H1 (cell line): ENCODE results near the gene CARM1. TPM values are rescaled to one million over a fixed set of nuclear protein-coding genes. Genes with fewer than 3 reads are reported as not detected.
"Not testable (repeated sequence)": the region's sequence is repeated elsewhere in the genome, so short reads cannot be mapped to it uniquely, and the experiment has no call there.

Experiments used
- CTCF ChIA-PET: fragments of 300-600 bp; sonication (Branson Sonifier 250); formaldehyde crosslinking; loops from one replicate; lab custom pipeline; 2021; ENCODE audit not compliant: partially characterized antibody; lab: Charles Lee
- POLR2A ChIA-PET: fragments of 300-600 bp; sonication (Branson Sonifier 250); formaldehyde crosslinking; loops from one replicate; lab custom pipeline; 2021; ENCODE audit warnings: inconsistent platforms; ENCODE audit not compliant: partially characterized antibody; lab: Charles Lee
- DNase-seq, 2 experiments: peaks; one replicate each; pipeline versions ENCODE4 v3.0.0 to v3.0.0-alpha.2; 2010 to 2022; ENCODE audit warnings: low spot score in 2 of 2, low read depth in 1 of 2, mixed read lengths in 1 of 2
- FAIRE-seq: peaks from 2 replicates; lab custom pipeline; 2011; peaks lifted over from hg19 to GRCh38; lab: Jason Lieb, UNC
- H2AFZ ChIP-seq: 2 replicates; pipeline ENCODE4 v1.8.1; 2012; ENCODE audit warnings: low read length, inconsistent platforms
- H2AK5ac ChIP-seq: 2 replicates; pipeline ENCODE4 v1.6.1; 2013; ENCODE audit warnings: low read depth, low read length
- H2BK120ac ChIP-seq: replicated peaks from 2 replicates; pipeline ENCODE3; 2013; ENCODE audit warnings: low read depth, low read length, inconsistent platforms
- H2BK12ac ChIP-seq: 2 replicates; pipeline ENCODE4 v1.6.1; 2013; ENCODE audit warnings: low read depth, low read length
- H2BK15ac ChIP-seq: 2 replicates; pipeline ENCODE4 v1.6.1; 2013; ENCODE audit warnings: low read length
- H2BK20ac ChIP-seq: 2 replicates; pipeline ENCODE4 v1.6.1; 2013; ENCODE audit warnings: low read length
- H2BK5ac ChIP-seq: 2 replicates; pipeline ENCODE4 v1.6.1; 2013; ENCODE audit warnings: low read depth, low read length
- H3K14ac ChIP-seq: 2 replicates; pipeline ENCODE4 v1.6.1; 2013; ENCODE audit warnings: inconsistent platforms; ENCODE audit not compliant: insufficient read length
- H3K18ac ChIP-seq: 2 replicates; pipeline ENCODE4 v1.6.1; 2013; ENCODE audit warnings: low read length; ENCODE audit errors: extremely low read depth
- H3K23ac ChIP-seq: 2 replicates; pipeline ENCODE4 v1.6.1; 2013; ENCODE audit warnings: inconsistent platforms; ENCODE audit not compliant: insufficient read length
- H3K23me2 ChIP-seq: 2 replicates; pipeline ENCODE4 v1.6.1; 2013; ENCODE audit warnings: low read depth, low read length
- H3K27ac ChIP-seq: 2 replicates; pipeline ENCODE4 v1.6.1; 2011; ENCODE audit warnings: low read depth, low read length, inconsistent platforms
- H3K27me3 ChIP-seq, 4 experiments: replicated peaks in 1 of 4; 1 replicate in 1 of 4; 2 replicates in 3 of 4; pipeline versions ENCODE4 v1.6.1 to v1.8.1; 2011 to 2013; ENCODE audit warnings: low read length in 3 of 4, mild to moderate bottlenecking in 3 of 4, inconsistent platforms in 2 of 4, mixed read lengths in 2 of 4, moderate library complexity in 1 of 4; ENCODE audit not compliant: control insufficient read depth in 3 of 4, insufficient read depth in 3 of 4; ENCODE audit errors: extremely low read depth in 1 of 4
- H3K36me3 ChIP-seq, 4 experiments: 2 replicates each; pipeline versions ENCODE4 v1.6.1 to v1.8.1; 2011 to 2013; ENCODE audit warnings: mild to moderate bottlenecking in 4 of 4, low read length in 3 of 4, moderate library complexity in 2 of 4, control low read depth in 1 of 4, inconsistent platforms in 1 of 4; ENCODE audit not compliant: insufficient read depth in 4 of 4, control insufficient read depth in 2 of 4
- H3K4ac ChIP-seq: replicated peaks from 2 replicates; pipeline ENCODE3; 2013; ENCODE audit warnings: low read length, low read depth, mixed read lengths, inconsistent platforms; ENCODE audit not compliant: insufficient read length
- H3K4me1 ChIP-seq, 4 experiments: replicated peaks in 1 of 4; 1 replicate in 1 of 4; 2 replicates in 3 of 4; pipeline versions ENCODE4 v1.6.1 to v1.8.1; 2011 to 2013; ENCODE audit warnings: low read length in 3 of 4, inconsistent platforms in 2 of 4, mixed read lengths in 1 of 4; ENCODE audit not compliant: insufficient read depth in 4 of 4, control insufficient read depth in 3 of 4
- H3K4me2 ChIP-seq, 2 experiments: 2 replicates each; pipeline versions ENCODE4 v1.6.1 to v1.8.1; 2011 to 2013; ENCODE audit warnings: low read depth in 2 of 2, low read length in 2 of 2, control low read depth in 1 of 2, inconsistent platforms in 1 of 2, mild to moderate bottlenecking in 1 of 2; ENCODE audit not compliant: insufficient read depth in 1 of 2
- H3K4me3 ChIP-seq, 4 experiments: fragments of 200-600, 300-600 bp in 1 of 4; sonication (generic), shearing (Covaris generic), sonication (Bioruptor Twin) in 1 of 4; 2 replicates each; pipeline versions ENCODE4 v1.5.1 to v1.8.1; 2011 to 2016; ENCODE audit warnings: low read length in 4 of 4, low read depth in 3 of 4, control low read depth in 2 of 4, inconsistent platforms in 2 of 4, mild to moderate bottlenecking in 2 of 4, mixed read lengths in 1 of 4, moderate library complexity in 1 of 4; ENCODE audit not compliant: insufficient read depth in 2 of 4; ENCODE audit errors: extremely low read depth in 1 of 4
- H3K56ac ChIP-seq: replicated peaks from 2 replicates; pipeline ENCODE3; 2013; ENCODE audit warnings: low read depth, mild to moderate bottlenecking, mixed read lengths, low read length, inconsistent platforms; ENCODE audit not compliant: insufficient read length
- H3K79me1 ChIP-seq: 2 replicates; pipeline ENCODE4 v1.6.1; 2013; ENCODE audit warnings: low read depth, low read length, control low read depth
- H3K79me2 ChIP-seq, 2 experiments: 2 replicates each; pipeline versions ENCODE4 v1.6.1 to v1.8.1; 2012 to 2013; ENCODE audit warnings: low read length in 2 of 2, mild to moderate bottlenecking in 2 of 2, inconsistent platforms in 1 of 2; ENCODE audit not compliant: insufficient read depth in 2 of 2, control insufficient read depth in 1 of 2
- H3K9ac ChIP-seq, 4 experiments: replicated peaks in 1 of 4; 1 replicate in 1 of 4; 2 replicates in 3 of 4; pipeline versions ENCODE4 v1.6.1 to v1.8.1; 2011 to 2013; ENCODE audit warnings: low read depth in 3 of 4, low read length in 3 of 4, control low read depth in 2 of 4, mild to moderate bottlenecking in 2 of 4, moderate library complexity in 2 of 4, inconsistent platforms in 1 of 4; ENCODE audit errors: extremely low read depth in 1 of 4
- H3K9me3 ChIP-seq, 2 experiments: 2 replicates each; pipeline versions ENCODE4 v1.6.1 to v1.8.1; 2012 to 2013; ENCODE audit warnings: mild to moderate bottlenecking in 2 of 2, moderate library complexity in 2 of 2, control low read depth in 1 of 2, inconsistent platforms in 1 of 2, low read depth in 1 of 2, low read length in 1 of 2, mixed read lengths in 1 of 2; ENCODE audit not compliant: insufficient read depth in 2 of 2
- H4K20me1 ChIP-seq, 2 experiments: replicated peaks in 1 of 2; 2 replicates each; pipeline versions ENCODE3 to v1.8.1; 2011 to 2013; ENCODE audit warnings: inconsistent platforms in 2 of 2, low read length in 2 of 2, mild to moderate bottlenecking in 1 of 2; ENCODE audit not compliant: insufficient read depth in 2 of 2, control insufficient read depth in 1 of 2
- H4K5ac ChIP-seq: 2 replicates; pipeline ENCODE4 v1.6.1; 2013; ENCODE audit warnings: low read length, low read depth, mixed read lengths, inconsistent platforms; ENCODE audit not compliant: insufficient read length
- H4K8ac ChIP-seq: 2 replicates; pipeline ENCODE4 v1.8.0; 2013; ENCODE audit warnings: mild to moderate bottlenecking, moderate library complexity, low read length, inconsistent platforms; ENCODE audit not compliant: insufficient read depth; ENCODE audit errors: extremely low read depth
- H4K91ac ChIP-seq: replicated peaks from 2 replicates; pipeline ENCODE3; 2013; ENCODE audit warnings: low read length, mixed read lengths, inconsistent platforms; ENCODE audit not compliant: insufficient read length
- WGBS, 2 experiments: shearing (Covaris generic) in 1 of 2; methylation state at CpG; one replicate each; pipeline versions ENCODE4 v1.1.6 to v1.1.7; 2013 to 2015; ENCODE audit warnings: low lambda C conversion rate in 2 of 2, mixed read lengths in 2 of 2, inconsistent platforms in 1 of 2, low coverage in 1 of 2, missing lambda C conversion rate in 1 of 2; ENCODE audit not compliant: insufficient replicate concordance in 2 of 2, insufficient coverage in 1 of 2, insufficient read length in 1 of 2; ENCODE audit errors: extremely low coverage in 1 of 2, missing lambda C conversion rate in 1 of 2; 5-methylcytosine and 5-hydroxymethylcytosine counted together
- polyA plus RNA-seq, 7 experiments: library from polyadenylated mRNA; depleted of rRNA in 3 of 7; stranded (reverse) in 5 of 7; unstranded in 2 of 7; fragments of >200 nt in 5 of 7; fragments of 200-250 nt in 2 of 7; gene quantifications; 1 replicate in 5 of 7; 2 replicates in 1 of 7; 4 replicates in 1 of 7; pipeline versions ENCODE4 v1.2.1 to v1.2.3, GENCODE V29; 2011 to 2013; ENCODE audit warnings: missing spikeins in 2 of 7, mixed read lengths in 2 of 7
- total RNA-seq: library from RNA; stranded (reverse); fragmentation: NEBNext Ultra II Directional; extraction: Animal tissue kit (Norgen Biotek cat#: 25700); gene quantifications from 2 replicates; pipeline ENCODE4 v1.2.1, GENCODE V29; 2021

The CARM1 gene
- total and polyA plus RNA-seq, 2 of the 8 experiments (the other 6 are each of a cell fraction or from before 2014, with no cell fraction given): 134 to 164 TPM

GRCh38 chr19:10837649-10838048 lies 33.7 kb upstream of the CARM1 start:
- H2BK120ac ChIP-seq, H4K91ac ChIP-seq, H3K9me3 ChIP-seq, H4K5ac ChIP-seq, H4K8ac ChIP-seq, H2AFZ ChIP-seq, H3K27me3 ChIP-seq, H3K79me2 ChIP-seq, H3K56ac ChIP-seq, H2BK5ac ChIP-seq, H3K18ac ChIP-seq, H3K27ac ChIP-seq, H3K79me1 ChIP-seq, H2BK12ac ChIP-seq, H3K23me2 ChIP-seq, H2AK5ac ChIP-seq, H3K4me3 ChIP-seq, H3K4me2 ChIP-seq, H2BK20ac ChIP-seq, FAIRE-seq, H3K4me1 ChIP-seq, H3K9ac ChIP-seq, H3K14ac ChIP-seq, H2BK15ac ChIP-seq, H4K20me1 ChIP-seq, DNase-seq, H3K23ac ChIP-seq, H3K4ac ChIP-seq: not testable (repeated sequence)
- peaks cover 0 to 15% (median 3%) of the 10 kb centered on the region in 4 experiments; a peak in 5 of 8 replicates for H3K36me3 ChIP-seq
- WGBS, 2 experiments: 93% methylated on average over 7 of the region's 7 CpGs; no CpG with 5 or more reads in 1 of the 2 experiments
- POLR2A ChIA-PET: interaction anchor here (0.8 kb wide), 1 partner anchor 17 kb away, joined by 4 read pairs; no protein-coding TSS in a partner anchor
- CTCF ChIA-PET: interaction anchor here (1.0 to 7.1 kb wide), 4 partner anchors 14 to 27 kb away, joined by 3 to 77 read pairs (median 8); no protein-coding TSS in a partner anchor
